HG02970 (cell line): ENCODE results near the gene PELO.
"Not testable (repeated sequence)": the region's sequence is repeated elsewhere in the genome, so short reads cannot be mapped to it uniquely, and the experiment has no call there.

Experiments
- ATAC-seq: cut with Tn5 transposase; IDR thresholded peaks from one replicate; pipeline ENCODE4 v1.9.1; 2021; ENCODE audit warnings: mild to moderate bottlenecking, moderate library complexity, moderate number of reproducible peaks; ENCODE audit not compliant: unreplicated experiment, low FRiP score

PELO gene, protein sequence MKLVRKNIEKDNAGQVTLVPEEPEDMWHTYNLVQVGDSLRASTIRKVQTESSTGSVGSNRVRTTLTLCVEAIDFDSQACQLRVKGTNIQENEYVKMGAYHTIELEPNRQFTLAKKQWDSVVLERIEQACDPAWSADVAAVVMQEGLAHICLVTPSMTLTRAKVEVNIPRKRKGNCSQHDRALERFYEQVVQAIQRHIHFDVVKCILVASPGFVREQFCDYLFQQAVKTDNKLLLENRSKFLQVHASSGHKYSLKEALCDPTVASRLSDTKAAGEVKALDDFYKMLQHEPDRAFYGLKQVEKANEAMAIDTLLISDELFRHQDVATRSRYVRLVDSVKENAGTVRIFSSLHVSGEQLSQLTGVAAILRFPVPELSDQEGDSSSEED

DNA sequence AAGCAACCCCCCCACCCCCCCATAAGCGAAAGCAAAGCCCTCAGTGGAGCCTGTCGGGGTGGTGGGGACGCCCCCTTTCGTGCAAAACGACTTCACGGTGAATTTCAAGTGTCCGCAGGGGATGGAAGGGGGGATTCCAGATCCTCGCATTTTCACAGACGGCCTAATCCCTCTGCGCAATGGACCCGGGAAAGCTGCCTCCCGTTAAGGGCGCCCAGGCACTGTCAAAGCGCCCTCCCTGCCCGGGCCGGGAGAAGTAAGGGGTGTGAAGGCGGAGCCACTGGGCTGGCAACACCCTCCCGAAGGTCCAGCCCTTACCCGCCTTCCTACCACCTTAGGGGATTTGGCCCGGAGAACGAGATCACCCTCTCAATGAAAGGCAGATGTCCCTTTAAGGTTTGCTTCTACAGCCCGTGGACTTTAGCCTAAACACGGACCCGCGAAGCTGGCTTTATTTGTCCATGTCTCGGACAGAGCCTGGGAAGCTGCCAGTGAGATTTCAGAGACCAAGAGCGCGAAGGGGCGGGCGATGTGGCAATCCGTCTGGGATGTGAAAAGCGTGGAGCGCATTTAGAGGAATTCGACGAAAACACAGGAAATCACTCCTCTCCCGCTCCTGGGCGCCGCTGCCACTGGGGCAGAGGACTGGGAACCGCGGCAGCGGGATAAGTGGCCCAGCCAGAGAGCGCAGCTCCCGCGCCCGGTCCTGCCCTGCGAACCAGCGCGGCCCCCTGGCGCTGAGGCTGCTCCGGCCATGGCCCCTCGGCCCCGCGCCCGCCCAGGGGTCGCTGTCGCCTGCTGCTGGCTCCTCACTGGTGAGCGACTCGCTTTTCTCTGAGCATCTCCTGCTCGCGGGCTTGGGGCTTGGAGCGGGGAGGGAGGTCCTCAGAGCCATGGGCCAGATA is at the start of gene PELO, which contains the start of gene ITGA1:
Gene PELO (plus strand): TSS at position 317 of the 905 bp plus-strand sequence. CDS start 12,479 bp downstream, outside the sequence.
Gene ITGA1 (plus strand): TSS at position 317 of the 905 bp plus-strand sequence. CDS start 438 bp downstream, at position 755.
- ATAC-seq = peak; percentile 68

DNA sequence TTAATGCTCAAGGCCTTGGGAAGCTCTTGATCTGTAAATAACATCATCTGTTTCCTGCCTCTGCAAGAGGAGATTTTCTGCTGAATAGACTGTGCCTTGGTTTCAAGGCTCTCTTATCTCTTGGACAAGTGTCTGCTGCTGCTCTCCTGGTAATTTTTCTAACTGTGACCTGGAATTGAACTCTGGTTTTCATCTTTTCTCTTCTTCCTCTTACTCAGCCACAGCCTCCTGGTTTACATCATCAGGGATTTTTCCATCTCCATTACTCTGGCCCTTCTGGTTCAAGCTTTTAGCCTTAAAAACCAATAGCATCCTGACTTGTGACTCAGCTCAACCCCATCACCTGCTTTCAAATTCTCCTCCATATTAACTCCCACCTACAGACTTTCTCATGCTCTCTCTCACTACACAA is 49.6 kb upstream of the PELO start:
- ATAC-seq = no peak

DNA sequence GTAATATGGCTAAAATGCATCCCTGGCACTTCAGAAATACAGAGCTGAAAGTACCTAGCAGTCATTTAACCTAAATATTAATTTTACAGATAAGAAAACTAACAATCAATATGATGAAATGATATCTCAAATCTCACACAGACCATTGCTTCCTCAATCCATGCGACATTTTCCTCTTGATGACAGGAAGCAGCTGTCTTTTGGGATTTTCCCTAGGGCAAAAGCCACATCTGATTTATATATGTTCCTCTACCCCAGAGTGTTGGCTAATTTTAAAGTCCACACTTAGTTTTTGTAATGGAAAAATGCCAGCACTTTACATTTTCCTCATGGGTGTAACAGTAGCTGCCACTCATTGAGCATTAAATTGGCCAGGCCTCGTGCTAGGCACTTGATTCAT is 47.7 kb upstream of the PELO start:
- no peak for ATAC-seq

DNA sequence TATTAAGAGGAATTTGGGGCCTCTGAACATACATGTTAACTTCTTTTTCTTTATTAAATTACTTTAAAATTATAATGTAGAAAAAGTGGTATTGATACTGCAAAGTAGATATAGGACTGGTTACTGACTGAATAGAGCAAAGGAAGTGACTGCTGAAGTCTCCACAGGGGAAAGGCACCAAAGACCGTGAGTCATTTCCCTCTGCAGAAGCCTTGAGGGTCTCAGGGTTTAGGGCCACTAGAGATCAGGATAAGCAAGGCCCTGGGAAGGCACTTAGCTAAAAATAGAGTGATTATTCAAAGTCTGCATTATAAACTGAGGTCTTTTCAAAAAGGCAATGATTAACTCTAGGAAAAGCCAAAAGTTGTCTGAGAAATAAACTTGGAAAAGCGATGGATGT is 44.7 kb upstream of the PELO start:
- ATAC-seq = no peak

DNA sequence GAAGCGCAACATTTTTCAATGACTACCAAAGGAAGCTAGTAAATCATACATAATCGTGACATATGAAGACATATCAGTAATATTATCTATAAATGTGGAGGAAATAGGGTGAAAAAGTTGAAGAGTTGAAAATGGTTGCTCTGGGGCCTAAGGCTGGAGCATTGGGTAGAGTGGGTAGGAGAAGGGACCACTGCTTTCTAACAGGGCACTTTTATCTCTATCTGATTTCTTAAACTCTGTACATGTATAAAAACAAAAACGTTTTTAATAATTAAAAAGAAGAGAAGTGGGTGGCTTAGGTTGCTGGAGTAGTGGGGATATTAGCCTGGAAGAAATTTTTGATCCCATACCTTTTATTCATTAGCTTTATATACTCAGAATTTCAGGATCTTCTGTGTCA is 44.2 kb upstream of the PELO start:
- no peak for ATAC-seq

DNA sequence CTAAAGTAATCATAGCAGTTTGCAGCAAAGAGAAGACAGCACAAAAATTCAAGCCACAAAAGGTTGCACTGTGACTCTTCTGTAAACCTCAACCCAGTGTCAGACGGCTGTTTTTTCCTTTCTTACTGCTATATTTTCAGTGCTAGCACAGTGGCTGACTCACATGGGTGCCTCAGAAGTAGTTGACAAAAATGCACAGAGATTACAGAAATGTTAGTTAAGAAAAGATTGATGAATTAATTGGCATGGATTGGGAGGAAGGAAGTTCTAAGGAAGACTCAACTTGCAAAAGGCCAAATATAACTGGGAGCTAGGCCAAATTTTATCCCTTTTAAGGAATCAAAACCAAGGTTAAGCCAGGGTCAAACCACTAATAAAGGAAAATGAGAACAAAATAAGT is 43.7 kb upstream of the PELO start:
- no peak for ATAC-seq

DNA sequence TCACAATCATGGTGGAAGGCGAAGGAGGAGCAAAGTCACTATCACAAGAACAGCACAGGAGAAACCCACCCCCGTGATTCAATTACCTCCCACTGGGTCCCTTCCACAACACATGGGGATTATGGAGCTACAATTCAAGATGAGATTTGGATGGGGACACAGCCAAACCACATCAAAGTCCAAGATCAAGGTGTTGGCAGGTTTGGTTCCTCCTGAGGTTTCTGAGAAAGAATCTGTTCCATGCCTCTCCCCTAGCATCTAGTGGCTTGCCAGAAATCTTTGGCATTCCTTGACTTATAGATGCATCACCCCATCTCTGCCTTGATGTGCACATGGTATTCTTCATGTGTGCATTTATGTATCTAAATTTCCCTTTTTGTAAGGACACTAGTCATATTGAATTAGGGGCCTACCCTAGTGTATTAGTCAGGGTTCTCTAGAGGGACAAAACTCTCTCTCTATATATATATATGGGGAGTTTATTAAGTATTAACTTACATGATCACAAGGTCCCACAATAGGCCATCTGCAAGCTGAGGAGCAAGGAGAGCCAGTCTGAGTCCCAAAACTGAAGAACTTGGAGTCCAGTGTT is 42.8 kb upstream of the PELO start:
- ATAC-seq = not testable (repeated sequence)

DNA sequence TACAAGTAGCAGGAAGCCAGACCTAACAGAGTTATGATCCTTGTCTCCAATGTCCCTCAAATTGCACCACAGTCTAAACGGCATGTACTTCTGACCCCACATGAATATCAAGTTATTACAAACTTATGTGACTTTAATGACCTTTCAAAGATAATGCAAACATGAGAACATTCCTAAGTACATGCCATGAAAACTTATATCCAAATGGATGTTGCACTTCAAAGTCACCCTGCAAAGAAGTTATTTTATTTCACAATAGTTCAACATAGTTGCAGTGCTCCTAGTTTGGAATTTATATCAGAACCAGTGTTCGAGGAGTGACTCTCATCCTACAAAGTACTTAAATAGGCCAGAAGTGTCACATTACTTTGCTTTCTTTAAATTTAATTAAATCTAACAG is 41.2 kb upstream of the PELO start:
- no peak for ATAC-seq

DNA sequence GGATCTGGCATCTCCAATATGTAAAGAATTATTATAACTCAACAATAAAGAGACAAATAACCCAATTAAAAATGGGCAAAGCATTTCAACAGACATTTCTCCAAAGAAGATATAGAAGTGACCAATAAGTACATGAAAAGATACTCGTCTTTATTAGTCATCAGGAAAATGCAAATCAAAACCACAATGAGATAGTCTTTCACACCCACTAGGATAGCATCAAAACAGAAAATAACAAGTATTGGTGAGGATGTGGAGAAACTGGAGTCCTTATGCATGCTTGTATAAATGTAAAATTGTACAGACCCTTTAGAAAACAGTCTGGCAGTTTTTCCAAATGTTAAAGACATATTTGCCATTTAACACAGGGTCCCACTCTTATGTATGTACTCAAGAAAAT is 39.1 kb upstream of the PELO start:
- no peak for ATAC-seq

DNA sequence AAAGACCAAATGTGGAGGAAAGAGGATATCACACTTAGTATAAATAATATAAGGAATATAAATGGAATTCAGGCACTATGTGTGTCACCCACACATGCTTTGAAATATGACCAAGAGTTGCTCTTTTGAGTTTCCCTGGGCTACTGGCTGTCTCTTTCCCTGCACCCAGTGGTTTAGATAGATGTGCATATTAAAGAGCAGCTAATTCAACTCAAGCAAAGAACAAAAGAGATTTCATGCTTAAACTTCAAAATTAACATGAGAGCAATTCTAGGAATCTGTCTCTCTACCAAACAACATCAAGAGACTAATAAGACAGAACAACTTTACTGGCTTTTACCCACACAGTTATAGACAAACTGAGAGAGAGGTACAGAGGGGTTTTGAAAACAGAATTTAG is 38.0 kb upstream of the PELO start:
- no peak for ATAC-seq

DNA sequence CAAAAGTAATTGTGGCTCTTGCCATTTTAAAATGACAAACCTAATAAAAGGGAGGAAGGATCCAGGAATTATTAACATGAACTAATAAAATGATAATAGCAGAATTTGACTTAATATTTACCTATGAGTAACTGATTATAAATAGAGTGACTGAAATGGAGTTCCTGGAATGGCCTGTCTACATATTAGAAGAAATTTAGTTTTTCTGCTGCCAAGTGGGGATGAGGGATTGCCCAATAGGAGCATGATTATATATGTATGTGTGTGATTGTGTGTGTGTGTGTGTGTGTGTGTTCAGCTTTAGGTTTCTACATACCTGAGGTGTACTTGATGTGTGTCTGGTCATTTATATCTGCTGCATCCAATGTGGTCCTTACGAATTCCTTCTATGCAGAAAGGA is 36.6 kb upstream of the PELO start:
- ATAC-seq = no peak

DNA sequence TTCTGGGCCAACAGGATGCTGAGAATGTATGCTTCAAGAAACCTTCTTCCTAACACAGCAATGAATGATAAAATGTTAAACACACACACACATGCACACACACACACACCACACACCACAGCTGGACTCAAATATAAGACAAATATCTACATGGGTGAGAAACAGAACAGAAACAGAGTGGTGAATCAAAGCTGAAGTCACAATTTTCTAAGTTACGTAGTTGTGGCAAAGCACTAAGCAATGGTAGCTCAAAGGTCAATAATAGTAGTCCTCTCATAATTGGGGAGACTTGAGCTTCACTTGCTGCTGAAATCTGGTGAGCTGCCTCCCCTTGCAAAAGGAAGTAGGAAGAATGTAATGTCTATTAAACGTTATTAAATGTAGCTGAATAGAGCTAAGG is 33.7 kb upstream of the PELO start:
- no peak for ATAC-seq

DNA sequence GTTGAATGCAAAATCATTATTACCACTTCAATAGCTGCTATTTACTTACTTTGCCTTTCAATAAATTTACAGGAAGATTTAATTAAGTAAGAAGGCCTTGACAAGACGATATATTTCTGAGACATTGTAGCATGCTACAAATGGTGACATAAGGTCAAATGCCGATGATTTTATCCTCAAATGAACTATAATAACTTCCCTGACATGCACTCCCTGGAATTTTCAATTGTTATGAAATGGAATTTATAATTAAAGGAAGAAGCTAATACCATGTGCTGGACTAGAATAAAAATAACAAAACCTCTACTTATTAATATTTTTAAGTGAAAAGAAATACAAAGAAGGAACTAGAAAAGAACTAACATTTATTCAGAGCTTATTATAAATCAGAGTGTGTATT is 30.2 kb upstream of the PELO start:
- ATAC-seq = no peak

DNA sequence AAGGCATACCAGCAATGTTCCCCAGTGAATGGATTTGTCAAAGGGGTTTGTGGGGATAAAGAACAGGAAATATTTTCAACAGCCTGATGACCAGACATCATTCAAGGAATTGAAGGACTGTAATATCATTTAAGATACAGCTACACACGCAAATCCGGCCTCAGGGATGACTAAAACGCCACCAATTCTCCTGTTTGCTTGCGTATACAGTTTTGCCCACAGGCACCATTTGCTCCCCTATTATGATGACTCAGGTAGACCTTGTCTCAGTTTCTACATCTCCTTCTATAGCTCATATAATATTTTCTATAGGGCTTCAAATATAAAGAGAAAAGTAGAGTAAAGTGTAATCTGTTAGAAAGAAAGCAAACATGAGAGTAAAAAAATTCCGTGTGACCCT is 29.7 kb upstream of the PELO start:
- no peak for ATAC-seq

DNA sequence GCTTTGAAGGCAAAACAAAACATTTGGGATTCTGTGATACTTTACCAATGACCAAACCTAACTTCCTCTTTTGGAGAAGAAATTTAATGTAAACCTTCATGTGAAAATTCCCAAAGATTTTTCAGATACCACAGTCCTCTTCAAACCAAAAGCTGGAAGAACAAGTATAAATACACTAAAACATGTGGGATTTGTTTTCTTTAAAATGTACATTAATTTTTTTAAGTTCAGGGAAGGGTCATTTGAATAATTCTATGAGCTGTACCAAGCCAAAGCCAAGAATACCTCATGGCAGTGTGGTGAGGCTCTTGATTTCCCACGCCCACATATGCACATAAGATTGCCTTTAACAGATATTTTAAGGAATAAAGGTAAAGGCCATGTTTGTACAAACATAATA is 28.4 kb upstream of the PELO start:
- no peak for ATAC-seq

DNA sequence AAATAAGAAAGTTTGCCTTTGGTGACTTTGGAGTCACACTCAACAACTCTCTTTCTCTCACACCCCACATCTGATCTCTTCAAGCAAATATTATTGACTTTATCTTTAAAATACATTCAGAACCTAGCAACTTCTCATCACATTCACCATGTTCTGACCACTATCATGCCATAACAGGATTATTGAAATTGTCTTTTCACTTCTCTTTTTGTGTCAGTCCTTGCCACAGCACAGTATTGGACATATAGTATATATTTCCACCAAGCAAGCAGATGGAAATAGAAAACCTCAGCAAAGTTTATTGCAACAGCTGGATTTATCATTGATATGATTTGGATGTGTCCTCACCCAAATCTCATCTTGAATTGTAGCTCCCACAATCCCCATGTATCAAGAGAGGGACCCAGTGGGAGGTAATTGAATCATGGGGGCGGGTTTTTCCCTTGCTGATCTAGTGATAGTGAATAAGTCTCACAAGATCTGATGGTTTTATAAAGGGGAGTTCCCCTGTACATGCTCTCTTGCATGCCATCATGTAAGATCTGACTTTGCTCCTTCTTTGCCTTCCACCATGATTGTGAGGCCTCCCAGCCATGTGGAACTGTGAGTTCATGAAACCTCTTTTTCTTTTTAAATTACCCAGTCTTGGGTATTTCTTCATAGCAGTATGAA is 26.9 kb upstream of the PELO start:
- ATAC-seq = no peak

DNA sequence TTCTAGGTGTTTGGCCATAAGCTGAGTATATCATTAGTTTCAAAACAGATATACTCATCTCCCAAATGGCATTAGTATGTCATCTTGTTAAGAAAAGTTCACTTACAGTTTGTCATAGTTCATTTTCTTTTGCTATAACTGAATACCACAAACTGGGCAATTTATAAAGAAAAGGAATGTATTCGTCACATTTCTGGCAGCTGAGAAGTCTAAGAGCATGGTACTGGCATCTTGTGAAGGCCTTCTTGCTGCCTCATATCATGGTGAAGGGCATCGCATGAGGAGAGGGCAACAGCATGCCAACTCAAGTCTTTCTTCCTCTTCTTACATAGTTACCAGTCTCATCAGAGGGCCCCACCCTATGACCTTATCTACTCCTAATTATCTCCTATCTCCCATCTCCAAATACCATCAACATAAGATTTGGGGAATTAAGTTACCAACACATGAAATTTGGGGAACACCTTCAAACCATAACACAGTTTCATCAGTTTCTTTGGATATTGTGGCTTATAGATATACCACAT is 20.4 kb upstream of the PELO start:
- no peak for ATAC-seq

DNA sequence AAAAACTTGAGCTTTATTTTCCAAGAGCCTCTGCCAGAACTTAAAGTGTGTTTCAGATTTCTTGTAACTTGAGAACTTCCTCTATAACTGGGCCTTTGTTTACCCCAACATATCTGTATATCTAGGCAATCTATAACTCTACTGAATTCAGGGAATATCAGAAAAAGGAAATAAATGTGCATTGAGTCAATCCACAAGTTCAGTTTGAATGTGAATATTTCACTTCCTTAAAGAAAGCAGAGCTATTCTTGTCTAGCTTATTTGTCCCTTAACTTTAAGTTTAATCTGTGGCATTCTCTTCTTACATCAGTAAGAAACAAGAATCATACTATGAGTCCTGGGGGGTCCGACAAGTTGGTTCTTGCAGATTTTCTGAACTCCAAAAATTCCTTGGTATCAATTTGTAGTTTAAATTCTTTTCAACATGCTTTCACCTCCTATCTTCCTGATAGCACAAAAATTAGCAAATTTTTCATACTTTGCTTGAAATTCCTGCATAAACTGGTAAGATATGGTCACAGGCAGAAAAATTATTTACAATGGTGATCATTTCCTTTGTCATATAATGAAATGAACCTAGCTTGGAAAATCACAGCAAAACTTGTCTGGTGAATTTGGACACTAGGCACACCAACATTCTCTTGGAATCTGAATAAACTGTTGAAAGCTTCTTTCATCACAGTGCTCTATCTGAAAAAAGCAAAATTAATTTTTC is 19.8 kb upstream of the PELO start:
- ATAC-seq = no peak

DNA sequence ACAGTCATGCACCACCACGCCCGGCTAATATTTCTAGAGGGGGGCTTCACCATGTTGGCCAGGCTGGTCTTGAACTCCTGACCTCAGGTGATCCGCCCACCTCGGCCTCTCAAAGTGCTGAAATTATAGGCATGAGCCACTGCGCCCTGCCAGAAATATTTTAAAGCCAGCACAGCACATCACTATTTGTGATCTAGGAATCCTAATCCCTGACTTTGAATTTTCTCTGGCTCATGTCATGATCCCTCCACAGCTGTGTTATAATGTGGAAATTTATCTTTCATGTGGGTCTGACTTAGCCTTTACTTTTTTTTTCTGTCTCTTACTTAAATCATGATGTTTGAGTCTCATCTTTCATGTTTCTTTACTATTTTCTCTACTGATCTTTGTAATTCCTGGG is 18.7 kb upstream of the PELO start:
- ATAC-seq = no peak
